Measurements from ENCODE around the gene MAP3K20.
"Not testable (repeated sequence)": the region's sequence is repeated elsewhere in the genome, so short reads cannot be mapped to it uniquely, and the experiment has no call there.

Gene MAP3K20

GRCh38 chr2:173205375-173205774 lies 129.7 kb downstream of the MAP3K20 start:
- no peak for DNase-seq

GRCh38 chr2:173207124-173207523 lies 131.5 kb downstream of the MAP3K20 start:
- not testable (repeated sequence) for DNase-seq

GRCh38 chr2:173210270-173211196 lies 134.9 kb downstream of the MAP3K20 start:
- DNase-seq, result peak; percentile 47

GRCh38 chr2:173213181-173213580 lies 137.5 kb downstream of the MAP3K20 start:
- no peak for DNase-seq

- no peak for DNase-seq
Measured at GRCh38 chr2:173214213-173214612, 138.6 kb downstream of the MAP3K20 start.

GRCh38 chr2:173215316-173215715 lies 139.7 kb downstream of the MAP3K20 start:
- DNase-seq, result no peak

- DNase-seq, result no peak
Measured at GRCh38 chr2:173216051-173216450, 140.4 kb downstream of the MAP3K20 start.

GRCh38 chr2:173216668-173217067 lies 141.0 kb downstream of the MAP3K20 start:
- no peak for DNase-seq

- no peak for DNase-seq
Measured at GRCh38 chr2:173217116-173217840, 141.6 kb downstream of the MAP3K20 start.

GRCh38 chr2:173218326-173219056 lies 142.8 kb downstream of the MAP3K20 start:
- no peak for DNase-seq

- DNase-seq, result no peak
Measured at GRCh38 chr2:173221132-173221695, 145.6 kb downstream of the MAP3K20 start.

GRCh38 chr2:173221937-173222594 lies 146.4 kb downstream of the MAP3K20 start:
- DNase-seq, result no peak

- no peak for DNase-seq
Measured at GRCh38 chr2:173223871-173224270, 148.2 kb downstream of the MAP3K20 start.

- DNase-seq, result no peak
Measured at GRCh38 chr2:173226899-173227698, 151.5 kb downstream of the MAP3K20 start.

- no peak for DNase-seq
Measured at GRCh38 chr2:173229086-173229485, 153.4 kb downstream of the MAP3K20 start.

- DNase-seq, result no peak
Measured at GRCh38 chr2:173230181-173230580, 154.5 kb downstream of the MAP3K20 start.

GRCh38 chr2:173231042-173231441 lies 155.4 kb downstream of the MAP3K20 start:
- no peak for DNase-seq

GRCh38 chr2:173231465-173231864 lies 155.8 kb downstream of the MAP3K20 start:
- DNase-seq, result no peak

- no peak for DNase-seq
Measured at GRCh38 chr2:173232956-173233744, 157.5 kb downstream of the MAP3K20 start.

- no peak for DNase-seq
Measured at GRCh38 chr2:173235947-173236803, 160.5 kb downstream of the MAP3K20 start.

All from activated naive CD4-positive, alpha-beta T cell treated with Interleukin-2 at 50 U/mL for 16 hours (primary cell).